Measurements from ENCODE around the gene PRKCE. TPM values are rescaled to one million over a fixed set of nuclear protein-coding genes. Genes with fewer than 3 reads are reported as not detected.

Gene PRKCE
- total and polyA plus RNA-seq, 2 donors: 3.2 to 3.3 TPM

DNA sequence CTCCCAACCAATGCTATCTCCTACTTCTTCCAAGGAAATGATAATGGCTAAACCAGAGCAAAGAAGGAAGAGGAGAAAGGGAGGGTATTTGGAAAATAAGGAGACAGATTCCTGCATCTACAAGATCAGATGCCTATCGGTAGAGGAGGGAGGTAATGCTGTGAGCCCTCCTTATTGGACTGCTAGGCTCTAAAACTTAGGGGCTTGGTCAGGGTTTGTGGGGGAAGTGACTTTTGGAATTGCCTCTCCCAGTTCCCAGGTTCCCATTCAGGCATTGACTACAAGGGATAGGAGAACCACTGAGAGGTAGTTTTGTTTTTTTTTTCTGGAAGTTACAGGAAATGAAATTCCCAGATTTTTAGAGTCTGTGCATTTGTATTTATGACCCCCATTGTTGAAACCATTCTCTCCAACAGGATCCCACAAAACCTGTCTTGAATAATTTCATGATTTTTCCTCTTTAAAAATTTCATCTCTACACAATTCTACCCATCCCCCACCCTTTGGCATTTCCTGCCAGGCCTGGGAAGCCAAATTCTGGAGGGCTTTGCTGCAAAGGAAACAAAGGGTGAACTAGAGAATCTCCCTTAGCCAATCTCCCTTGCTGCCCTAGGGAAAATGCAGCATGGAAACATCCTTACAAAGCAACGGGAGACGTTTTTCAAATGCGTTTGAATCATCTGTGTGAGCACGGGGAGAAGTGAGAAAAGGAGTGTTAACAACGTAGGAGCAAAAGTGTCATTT, 363.6 kb downstream of the PRKCE start:
- Histone ChIP-seq H3K4me1 (ENCODE audit: control insufficient read depth in 2 of 2, insufficient read depth in 2 of 2, low read length in 2 of 2) (peaks cover 0 to 2% of the 10 kb centered on the region in 2 donors), H3K27ac (ENCODE audit: low read depth in 1 of 2, low read length in 1 of 2) (no peak overlapping the region), H3K27me3 (ENCODE audit: control insufficient read depth in 2 of 2, insufficient read depth in 1 of 2, low read length in 1 of 2) (no peaks in the 10 kb centered on the region), H3K36me3 (ENCODE audit: control insufficient read depth in 2 of 2, insufficient read depth in 2 of 2, low read length in 1 of 2) (no peaks in the 10 kb centered on the region), H3K4me3 (ENCODE audit: low read length in 2 of 2) (no peak overlapping the region), H3K9me3 (ENCODE audit: control insufficient read depth in 2 of 2, insufficient read depth in 1 of 2, low read length in 1 of 2) (no peaks in the 10 kb centered on the region)
- 93% methylated on average over 6 of the region's 6 CpGs for WGBS
- no peak for DNase-seq (ENCODE audit: low read depth in 6 of 9, low spot score in 9 of 9)

DNA sequence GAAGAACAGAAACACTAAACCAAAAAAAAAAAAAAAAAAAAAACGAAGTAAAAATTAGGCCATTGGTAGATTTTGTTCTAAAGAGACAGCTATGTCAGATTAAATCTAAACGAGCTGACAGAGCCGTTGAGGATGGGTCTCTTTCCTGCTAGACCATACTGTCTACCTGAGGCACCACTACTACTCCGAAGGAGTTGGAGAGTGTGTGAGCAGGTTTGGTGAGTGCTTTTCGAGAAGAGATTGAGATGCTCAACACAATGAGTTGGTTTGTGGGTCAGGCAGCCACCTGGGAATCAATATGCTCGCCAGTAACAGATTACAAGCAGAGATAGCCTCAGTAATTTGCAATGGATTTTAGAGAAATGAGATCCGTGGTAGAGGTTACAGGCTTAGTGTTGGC, 364.2 kb downstream of the PRKCE start:
- Histone ChIP-seq H3K9me3 (ENCODE audit: control insufficient read depth in 2 of 2, insufficient read depth in 1 of 2, low read length in 1 of 2) (no peaks in the 10 kb centered on the region), H3K27ac (ENCODE audit: low read depth in 1 of 2, low read length in 1 of 2) (no peak overlapping the region), H3K27me3 (ENCODE audit: control insufficient read depth in 2 of 2, insufficient read depth in 1 of 2, low read length in 1 of 2) (no peaks in the 10 kb centered on the region), H3K36me3 (ENCODE audit: control insufficient read depth in 2 of 2, insufficient read depth in 2 of 2, low read length in 1 of 2) (no peaks in the 10 kb centered on the region), H3K4me3 (ENCODE audit: low read length in 2 of 2) (no peak overlapping the region), H3K4me1 (ENCODE audit: control insufficient read depth in 2 of 2, insufficient read depth in 2 of 2, low read length in 2 of 2) (peaks cover 0 to 2% of the 10 kb centered on the region in 2 donors)
- WGBS: 82% methylated on average over 7 of the region's 7 CpGs
- DNase-seq (ENCODE audit: low read depth in 6 of 9, low spot score in 9 of 9): no peak

- no peaks in the 10 kb centered on the region for H3K36me3 ChIP-seq (ENCODE audit: control insufficient read depth in 2 of 2, insufficient read depth in 2 of 2, low read length in 1 of 2)
- no peak for DNase-seq (ENCODE audit: low read depth in 6 of 9, low spot score in 9 of 9)
- WGBS: 98% methylated on average over 6 of the region's 6 CpGs
- H3K27ac ChIP-seq (ENCODE audit: low read depth in 1 of 2, low read length in 1 of 2): no peak overlapping the region
- H3K9me3 ChIP-seq (ENCODE audit: control insufficient read depth in 2 of 2, insufficient read depth in 1 of 2, low read length in 1 of 2): no peaks in the 10 kb centered on the region
- no peak overlapping the region for H3K4me3 ChIP-seq (ENCODE audit: low read length in 2 of 2)
- peaks cover 0 to 2% of the 10 kb centered on the region in 2 donors for H3K4me1 ChIP-seq (ENCODE audit: control insufficient read depth in 2 of 2, insufficient read depth in 2 of 2, low read length in 2 of 2)
- H3K27me3 ChIP-seq (ENCODE audit: control insufficient read depth in 2 of 2, insufficient read depth in 1 of 2, low read length in 1 of 2): no peaks in the 10 kb centered on the region
Observed at GRCh38 chr2:46016091-46016490, 364.6 kb downstream of the PRKCE start.

- Histone ChIP-seq H3K36me3 (ENCODE audit: control insufficient read depth in 2 of 2, insufficient read depth in 2 of 2, low read length in 1 of 2) (no peaks in the 10 kb centered on the region), H3K4me3 (ENCODE audit: low read length in 2 of 2) (no peak overlapping the region), H3K27ac (ENCODE audit: low read depth in 1 of 2, low read length in 1 of 2) (no peak overlapping the region), H3K27me3 (ENCODE audit: control insufficient read depth in 2 of 2, insufficient read depth in 1 of 2, low read length in 1 of 2) (no peaks in the 10 kb centered on the region), H3K9me3 (ENCODE audit: control insufficient read depth in 2 of 2, insufficient read depth in 1 of 2, low read length in 1 of 2) (no peaks in the 10 kb centered on the region), H3K4me1 (ENCODE audit: control insufficient read depth in 2 of 2, insufficient read depth in 2 of 2, low read length in 2 of 2) (peaks cover 0 to 2% of the 10 kb centered on the region in 2 donors)
- DNase-seq (ENCODE audit: low read depth in 6 of 9, low spot score in 9 of 9): no peak
- 83% methylated on average over 10 of the region's 10 CpGs for WGBS
Observed at GRCh38 chr2:46018773-46019591, 367.5 kb downstream of the PRKCE start.

DNA sequence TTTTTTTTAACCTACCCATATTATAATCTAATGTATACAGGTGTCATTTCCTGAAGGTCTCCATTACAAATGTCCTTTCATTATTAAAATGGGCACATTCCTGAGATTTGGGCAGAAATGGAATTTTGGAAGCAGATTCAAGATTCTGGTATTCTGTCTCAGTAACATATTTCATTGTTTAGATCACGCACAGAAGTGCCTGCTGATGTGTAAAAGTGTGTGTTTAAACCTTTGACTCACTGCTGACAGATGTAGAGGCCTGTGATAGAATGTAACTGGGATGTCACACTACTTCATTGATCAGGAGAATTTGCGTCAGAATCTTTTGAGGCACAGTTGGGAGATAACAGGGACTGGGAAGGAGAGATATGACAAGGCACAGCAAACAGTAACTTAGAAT, 368.9 kb downstream of the PRKCE start:
- no peak for DNase-seq (ENCODE audit: low read depth in 6 of 9, low spot score in 9 of 9)
- no peak overlapping the region for H3K27ac ChIP-seq (ENCODE audit: low read depth in 1 of 2, low read length in 1 of 2)
- H3K4me1 ChIP-seq (ENCODE audit: control insufficient read depth in 2 of 2, insufficient read depth in 2 of 2, low read length in 2 of 2): no peaks in the 10 kb centered on the region
- no peaks in the 10 kb centered on the region for H3K36me3 ChIP-seq (ENCODE audit: control insufficient read depth in 2 of 2, insufficient read depth in 2 of 2, low read length in 1 of 2)
- H3K9me3 ChIP-seq (ENCODE audit: control insufficient read depth in 2 of 2, insufficient read depth in 1 of 2, low read length in 1 of 2): no peaks in the 10 kb centered on the region
- H3K4me3 ChIP-seq (ENCODE audit: low read length in 2 of 2): no peak overlapping the region
- H3K27me3 ChIP-seq (ENCODE audit: control insufficient read depth in 2 of 2, insufficient read depth in 1 of 2, low read length in 1 of 2): no peaks in the 10 kb centered on the region
- 100% methylated on average over 2 of the region's 2 CpGs for WGBS

- Histone ChIP-seq H3K27ac (ENCODE audit: low read depth in 1 of 2, low read length in 1 of 2) (no peak overlapping the region), H3K4me3 (ENCODE audit: low read length in 2 of 2) (no peak overlapping the region), H3K9me3 (ENCODE audit: control insufficient read depth in 2 of 2, insufficient read depth in 1 of 2, low read length in 1 of 2) (no peaks in the 10 kb centered on the region), H3K27me3 (ENCODE audit: control insufficient read depth in 2 of 2, insufficient read depth in 1 of 2, low read length in 1 of 2) (no peaks in the 10 kb centered on the region), H3K36me3 (ENCODE audit: control insufficient read depth in 2 of 2, insufficient read depth in 2 of 2, low read length in 1 of 2) (no peaks in the 10 kb centered on the region), H3K4me1 (ENCODE audit: control insufficient read depth in 2 of 2, insufficient read depth in 2 of 2, low read length in 2 of 2) (no peaks in the 10 kb centered on the region)
- 94% methylated on average over 3 of the region's 3 CpGs for WGBS
- DNase-seq (ENCODE audit: low read depth in 6 of 9, low spot score in 9 of 9): no peak
Observed at GRCh38 chr2:46023165-46023854, 371.8 kb downstream of the PRKCE start.

DNA sequence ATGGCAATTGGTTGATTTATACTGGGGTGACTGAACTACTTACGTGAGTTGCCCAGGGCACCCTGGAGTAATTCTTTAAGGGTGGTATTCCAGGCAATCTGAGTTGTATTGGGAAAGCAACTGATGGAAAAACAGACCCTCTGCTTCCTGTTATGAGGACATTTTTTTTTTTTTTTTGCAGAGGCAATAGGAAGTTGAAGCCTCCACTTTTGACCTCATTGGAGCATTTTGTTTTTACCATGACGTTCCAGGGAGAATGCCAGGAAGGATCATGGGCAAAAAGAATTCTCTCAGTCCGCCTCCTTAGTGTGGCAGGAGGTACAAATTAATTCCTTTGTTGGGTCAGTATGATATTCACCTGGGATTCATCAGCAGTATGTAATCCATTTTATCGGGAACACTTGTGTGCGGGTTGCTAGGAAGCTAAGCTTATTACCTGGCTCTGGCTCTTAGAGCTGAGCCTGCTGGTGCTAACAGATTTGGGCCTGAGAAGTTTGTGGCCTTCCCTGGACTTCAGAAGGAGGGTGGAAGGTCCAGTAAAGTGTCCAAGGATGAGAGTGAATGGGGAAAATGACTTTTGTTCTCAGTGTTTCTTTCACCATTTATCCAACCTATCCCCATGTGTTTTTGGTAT, 372.8 kb downstream of the PRKCE start:
- Histone ChIP-seq H3K27me3 (ENCODE audit: control insufficient read depth in 2 of 2, insufficient read depth in 1 of 2, low read length in 1 of 2) (no peaks in the 10 kb centered on the region), H3K9me3 (ENCODE audit: control insufficient read depth in 2 of 2, insufficient read depth in 1 of 2, low read length in 1 of 2) (no peaks in the 10 kb centered on the region), H3K4me3 (ENCODE audit: low read length in 2 of 2) (no peak overlapping the region), H3K27ac (ENCODE audit: low read depth in 1 of 2, low read length in 1 of 2) (no peak overlapping the region), H3K36me3 (ENCODE audit: control insufficient read depth in 2 of 2, insufficient read depth in 2 of 2, low read length in 1 of 2) (no peaks in the 10 kb centered on the region), H3K4me1 (ENCODE audit: control insufficient read depth in 2 of 2, insufficient read depth in 2 of 2, low read length in 2 of 2) (no peaks in the 10 kb centered on the region)
- WGBS: 97% methylated on average over 5 of the region's 5 CpGs
- no peak for DNase-seq (ENCODE audit: low read depth in 6 of 9, low spot score in 9 of 9)

DNA sequence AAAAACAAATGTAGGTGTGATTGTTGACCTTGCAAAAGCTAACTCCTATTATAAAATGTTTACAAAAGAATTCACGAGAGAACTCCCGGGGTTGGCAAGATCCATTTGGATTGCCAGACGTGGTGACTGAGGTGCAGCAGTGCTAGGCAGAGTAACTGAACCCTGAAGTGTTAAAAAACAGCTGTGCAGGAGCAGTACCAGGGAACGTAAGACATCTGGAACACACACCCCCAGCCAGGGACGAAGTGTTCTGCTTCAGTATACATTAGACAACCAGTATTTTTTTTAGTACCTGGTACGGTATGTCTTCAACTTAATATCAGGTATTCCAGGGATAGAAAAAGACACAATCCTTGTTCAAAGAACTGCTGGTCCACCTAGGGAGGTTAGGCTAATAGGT, 373.6 kb downstream of the PRKCE start:
- WGBS: 79% methylated on average over 6 of the region's 6 CpGs
- Histone ChIP-seq H3K4me1 (ENCODE audit: control insufficient read depth in 2 of 2, insufficient read depth in 2 of 2, low read length in 2 of 2) (no peaks in the 10 kb centered on the region), H3K9me3 (ENCODE audit: control insufficient read depth in 2 of 2, insufficient read depth in 1 of 2, low read length in 1 of 2) (no peaks in the 10 kb centered on the region), H3K27me3 (ENCODE audit: control insufficient read depth in 2 of 2, insufficient read depth in 1 of 2, low read length in 1 of 2) (no peaks in the 10 kb centered on the region), H3K36me3 (ENCODE audit: control insufficient read depth in 2 of 2, insufficient read depth in 2 of 2, low read length in 1 of 2) (no peaks in the 10 kb centered on the region), H3K27ac (ENCODE audit: low read depth in 1 of 2, low read length in 1 of 2) (no peak overlapping the region), H3K4me3 (ENCODE audit: low read length in 2 of 2) (no peak overlapping the region)
- DNase-seq (ENCODE audit: low read depth in 6 of 9, low spot score in 9 of 9): no peak
